Head of caudate nucleus (tissue), 42 donors: ENCODE data around the gene SLC39A8.
"Not testable (repeated sequence)": the region's sequence is repeated elsewhere in the genome, so short reads cannot be mapped to it uniquely, and the experiment has no call there.

Source experiments
- DNase-seq, 42 donors: peaks; one replicate each; pipeline versions ENCODE4 v3.0.0 to v3.0.0-alpha.2; 2020 to 2021; ENCODE audit warnings: mixed read lengths in 7 of 42
- intact Hi-C: fragments of 100-400 bp; cut with DNase I; formaldehyde crosslinking; loops from one replicate; pipeline ENCODE4 v1.15.0; 2022

The SLC39A8 gene

GRCh38 chr4:102253860-102254259 lies 91.4 kb downstream of the SLC39A8 start:
- intact Hi-C loops = no loop called here
- no peak for DNase-seq

GRCh38 chr4:102252171-102252570 lies 93.1 kb downstream of the SLC39A8 start:
- DNase-seq = no peak
- intact Hi-C loops = no loop called here

GRCh38 chr4:102250341-102250740 lies 94.9 kb downstream of the SLC39A8 start:
- no peak for DNase-seq
- intact Hi-C loops = no loop called here

GRCh38 chr4:102247041-102247440 lies 98.2 kb downstream of the SLC39A8 start:
- DNase-seq = no peak

GRCh38 chr4:102246416-102246815 lies 98.9 kb downstream of the SLC39A8 start:
- DNase-seq = no peak
- intact Hi-C loops = no loop called here

More at GRCh38 chr4:102247041-102247440, 98.2 kb downstream of the SLC39A8 start:
- intact Hi-C loops = no loop called here

- intact Hi-C loops = no loop called here
- DNase-seq = no peak
Observed at GRCh38 chr4:102244878-102245535, 100.3 kb downstream of the SLC39A8 start.

GRCh38 chr4:102243296-102243695 lies 102.0 kb downstream of the SLC39A8 start:
- DNase-seq, intact Hi-C loops: not testable (repeated sequence)

GRCh38 chr4:102234243-102234838 lies 110.9 kb downstream of the SLC39A8 start:
- intact Hi-C loops = no loop called here
- no peak for DNase-seq

- DNase-seq = no peak
- intact Hi-C loops = no loop called here
Observed at GRCh38 chr4:102230194-102230593, 115.1 kb downstream of the SLC39A8 start.

GRCh38 chr4:102227388-102227787 lies 117.9 kb downstream of the SLC39A8 start:
- no peak for DNase-seq
- intact Hi-C loops = no loop called here

GRCh38 chr4:102223461-102223860 lies 121.8 kb downstream of the SLC39A8 start:
- no peak for DNase-seq
- intact Hi-C loops = no loop called here

GRCh38 chr4:102222838-102223409 lies 122.4 kb downstream of the SLC39A8 start:
- DNase-seq = no peak
- intact Hi-C loops = no loop called here

GRCh38 chr4:102219129-102219528 lies 126.2 kb downstream of the SLC39A8 start:
- intact Hi-C loops = no loop called here
- no peak for DNase-seq

- intact Hi-C loops = no loop called here
- no peak for DNase-seq
Observed at GRCh38 chr4:102218656-102219055, 126.6 kb downstream of the SLC39A8 start.

GRCh38 chr4:102217775-102218355 lies 127.4 kb downstream of the SLC39A8 start:
- intact Hi-C loops = no loop called here
- DNase-seq = no peak

GRCh38 chr4:102217345-102217744 lies 127.9 kb downstream of the SLC39A8 start:
- DNase-seq = no peak
- intact Hi-C loops = no loop called here

GRCh38 chr4:102216666-102217065 lies 128.6 kb downstream of the SLC39A8 start:
- no peak for DNase-seq
- intact Hi-C loops = no loop called here

- DNase-seq = no peak
- intact Hi-C loops = no loop called here
Observed at GRCh38 chr4:102213031-102213430, 132.3 kb downstream of the SLC39A8 start.
